CD14-positive monocyte (primary cell): Measurements from ENCODE around the gene R3HDM4. TPM values are rescaled to one million over a fixed set of nuclear protein-coding genes. Genes with fewer than 3 reads are reported as not detected.

Experiments used
- DNase-seq, 3 donors: peaks; one replicate each; pipeline ENCODE4 v3.0.0-alpha.2; 2011 to 2022
- H2AFZ ChIP-seq: 2 replicates; pipeline ENCODE4 v1.6.0; 2012; ENCODE audit warnings: mild to moderate bottlenecking, low read depth, low read length, inconsistent platforms; ENCODE audit not compliant: insufficient read depth, poor library complexity, severe bottlenecking
- H3K27ac ChIP-seq, 2 donors: 1 replicate in 1 of 2; 2 replicates in 1 of 2; pipeline ENCODE4 v1.5.1; 2012 to 2013; ENCODE audit warnings: low read length in 2 of 2, control low read depth in 1 of 2, inconsistent platforms in 1 of 2, low read depth in 1 of 2, mild to moderate bottlenecking in 1 of 2
- H3K27me3 ChIP-seq, 2 donors: one replicate each; pipeline versions ENCODE4 v1.6.0 to v1.6.1; 2011 to 2013; ENCODE audit warnings: low read length in 2 of 2; ENCODE audit not compliant: control insufficient read depth in 2 of 2, insufficient read depth in 2 of 2
- H3K36me3 ChIP-seq, 2 donors: replicated peaks in 1 of 2; 1 replicate in 1 of 2; 2 replicates in 1 of 2; pipeline versions ENCODE4 v1.5.1 to v1.6.1; 2012 to 2013; ENCODE audit warnings: low read length in 2 of 2, control low read depth in 1 of 2, inconsistent platforms in 1 of 2, mild to moderate bottlenecking in 1 of 2; ENCODE audit not compliant: insufficient read depth in 2 of 2, control insufficient read depth in 1 of 2
- H3K4me1 ChIP-seq, 2 donors: 1 replicate in 1 of 2; 2 replicates in 1 of 2; pipeline versions ENCODE4 v1.5.1 to v1.6.1; 2012 to 2013; ENCODE audit warnings: low read length in 2 of 2, control low read depth in 1 of 2, inconsistent platforms in 1 of 2, mild to moderate bottlenecking in 1 of 2, moderate library complexity in 1 of 2; ENCODE audit not compliant: insufficient read depth in 2 of 2, control insufficient read depth in 1 of 2
- H3K4me2 ChIP-seq: replicated peaks from 2 replicates; pipeline ENCODE3; 2012; ENCODE audit warnings: low read length, moderate library complexity, mild to moderate bottlenecking; ENCODE audit not compliant: poor library complexity, severe bottlenecking; ENCODE audit errors: extremely low read depth
- H3K4me3 ChIP-seq, 3 experiments: fragments of 200-600 bp in 1 of 3; sonication (generic) in 1 of 3; replicated peaks in 1 of 3; 1 replicate in 2 of 3; 2 replicates in 1 of 3; pipeline ENCODE4 v1.5.1; 2011 to 2013; ENCODE audit warnings: low read length in 3 of 3, mild to moderate bottlenecking in 3 of 3, control low read depth in 2 of 3, low read depth in 2 of 3, inconsistent platforms in 1 of 3, moderate library complexity in 1 of 3
- H3K79me2 ChIP-seq: 2 replicates; pipeline ENCODE4 v1.6.0; 2012; ENCODE audit warnings: mild to moderate bottlenecking, control low read depth, inconsistent platforms, low read length, moderate library complexity; ENCODE audit not compliant: insufficient read depth
- H3K9ac ChIP-seq: 2 replicates; pipeline ENCODE4 v1.6.0; 2017; ENCODE audit warnings: low read length, mild to moderate bottlenecking; ENCODE audit not compliant: insufficient read depth, poor library complexity, severe bottlenecking
- H3K9me3 ChIP-seq, 2 donors: replicated peaks in 1 of 2; 1 replicate in 1 of 2; 2 replicates in 1 of 2; pipeline versions ENCODE4 v1.5.1 to v1.6.1; 2012 to 2013; ENCODE audit warnings: low read length in 2 of 2, control low read depth in 1 of 2; ENCODE audit not compliant: control insufficient read depth in 1 of 2, insufficient read depth in 1 of 2
- H4K20me1 ChIP-seq: 2 replicates; pipeline ENCODE4 v1.6.0; 2012; ENCODE audit warnings: mild to moderate bottlenecking, low read length, control low read depth, moderate library complexity; ENCODE audit not compliant: insufficient read depth
- H3K27ac Mint-ChIP-seq, 7 donors: one replicate each; pipeline ENCODE4 v1.8.0; 2020; ENCODE audit warnings: mild to moderate bottlenecking in 7 of 7, mixed read lengths in 7 of 7, moderate library complexity in 6 of 7, inconsistent platforms in 2 of 7
- H3K27me3 Mint-ChIP-seq, 3 donors: one replicate each; pipeline ENCODE4 v1.8.0; 2021 to 2022; ENCODE audit warnings: low read depth in 3 of 3, mild to moderate bottlenecking in 3 of 3, mixed read lengths in 3 of 3, moderate library complexity in 3 of 3, inconsistent platforms in 1 of 3
- H3K36me3 Mint-ChIP-seq, 2 donors: one replicate each; pipeline ENCODE4 v1.8.0; 2020; ENCODE audit warnings: mixed read lengths in 2 of 2, inconsistent platforms in 1 of 2, mild to moderate bottlenecking in 1 of 2
- H3K4me1 Mint-ChIP-seq: one replicate; pipeline ENCODE4 v1.8.0; 2020; ENCODE audit warnings: mild to moderate bottlenecking, mixed read lengths
- H3K4me3 Mint-ChIP-seq, 2 donors: one replicate each; pipeline ENCODE4 v1.8.0; 2020; ENCODE audit warnings: mild to moderate bottlenecking in 2 of 2, mixed read lengths in 2 of 2, moderate library complexity in 1 of 2
- H3K9me3 Mint-ChIP-seq, 7 donors: one replicate each; pipeline ENCODE4 v1.8.0; 2020 to 2022; ENCODE audit warnings: mixed read lengths in 7 of 7, mild to moderate bottlenecking in 6 of 7, moderate library complexity in 6 of 7, inconsistent platforms in 2 of 7
- CTCF ChIP-seq: fragments of 200-600 bp; IDR thresholded peaks from one replicate; pipeline ENCODE4 v1.8.0; 2022; ENCODE audit warnings: antibody characterized with exemption, mild to moderate bottlenecking
- WGBS: methylation state at CpG from one replicate; pipeline ENCODE4 v1.1.5; 2013; ENCODE audit warnings: missing lambda C conversion rate; ENCODE audit not compliant: insufficient coverage; 5-methylcytosine and 5-hydroxymethylcytosine counted together
- intact Hi-C, 2 donors: fragments of 100-400 bp; cut with micrococcal nuclease; formaldehyde crosslinking; loops; one replicate each; pipeline versions ENCODE4 v1.15.0 to v1.15.1; 2023
- polyA plus RNA-seq, 3 donors: library from polyadenylated mRNA; depleted of rRNA in 1 of 3; unstranded in 2 of 3; stranded (reverse) in 1 of 3; fragments of 300-500 nt in 2 of 3; fragments of >200 nt in 1 of 3; fragmentation: Illumina TruSeq in 2 of 3; gene quantifications; 1 replicate in 2 of 3; 2 replicates in 1 of 3; pipeline ENCODE4 v1.2.3, GENCODE V29; 2012 to 2021
- small RNA-seq: library from RNA; depleted of rRNA; stranded (forward); fragments of <200 nt; gene quantifications from one replicate; pipeline ENCODE3, GENCODE V24; 2012; ENCODE audit warnings: low read depth; ENCODE audit not compliant: insufficient read length

The R3HDM4 gene
- polyA plus RNA-seq, 3 donors: 70.8 to 99.9 (median 78.7) TPM

DNA sequence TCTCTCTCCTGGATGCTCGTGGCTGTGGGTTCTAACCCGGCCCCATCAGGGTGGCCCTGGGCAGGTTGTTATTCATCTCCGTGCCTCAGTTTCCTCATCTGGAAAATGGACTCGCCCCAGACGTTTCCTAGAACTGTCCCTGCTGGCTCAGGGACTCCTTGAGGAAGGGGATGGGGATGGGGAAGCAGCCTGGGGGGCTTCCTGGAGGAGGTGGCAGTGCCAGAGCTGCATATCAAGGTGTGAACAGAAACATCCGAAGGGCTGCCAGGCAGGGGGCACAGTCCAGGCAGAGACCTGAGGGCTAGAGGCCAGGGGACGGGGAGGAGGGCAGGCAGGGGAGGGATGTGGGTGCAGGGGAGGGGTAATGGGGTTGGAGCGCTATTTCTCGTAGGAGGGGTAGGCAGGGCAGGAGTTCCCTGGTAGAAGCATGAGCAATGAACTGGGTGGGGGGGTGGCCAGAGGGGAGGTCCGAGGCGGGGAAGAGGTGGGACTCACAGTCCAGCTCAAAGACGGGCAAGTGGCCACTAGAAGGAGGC lies 64.6 kb downstream of the R3HDM4 start:
- Histone ChIP-seq H3K27ac (no peak overlapping the region), H3K4me3 (peak overlapping the region in 1 of 3 experiments; percentile 21), H3K4me2 (peak overlapping the region; percentile 42), H3K27me3 (peaks cover 0 to 31% of the 10 kb centered on the region in 2 donors), H3K9ac (no peak overlapping the region), H2AFZ (no peak overlapping the region), H4K20me1 (no peaks in the 10 kb centered on the region), H3K79me2 (peaks cover 23% of the 10 kb centered on the region), H3K36me3 (no peaks in the 10 kb centered on the region), H3K4me1 (peaks cover 46 to 65% of the 10 kb centered on the region in 2 donors), H3K9me3 (no peaks in the 10 kb centered on the region)
- peak overlapping the region in 1 of 2 donors; percentile 7 for H3K4me3 Mint-ChIP-seq
- peaks cover 60% of the 10 kb centered on the region for H3K4me1 Mint-ChIP-seq
- H3K27me3 Mint-ChIP-seq: peaks cover 32 to 57% (median 43%) of the 10 kb centered on the region in 3 donors
- no peak overlapping the region for H3K27ac Mint-ChIP-seq
- TF ChIP-seq CTCF: no peak
- WGBS: 16% methylated on average over 9 of the region's 12 CpGs
- H3K9me3 Mint-ChIP-seq: peaks cover 0 to 3% (median 1%) of the 10 kb centered on the region in 7 donors
- intact Hi-C loops: no loop called here
- DNase-seq: no peak
- peaks cover 0 to 2% of the 10 kb centered on the region in 2 donors for H3K36me3 Mint-ChIP-seq

Small RNA genes lying within 50 kb of the gene (small RNA-seq; reads per million reads assigned to genes)
- 20.6 reads per million, percentile 87 among the genes with 10 or more reads in this experiment for gene RNU6-9

Other genes with a start within 250 kb of the R3HDM4 start
- 10 to 100 TPM in 1 of 3 donors, 1 to 10 TPM in 2; 2.5 to 42.1 (median 5.2) TPM for gene FSTL3, start 236.8 kb downstream of the R3HDM4 start, polyA plus RNA-seq
- 1 to 10 TPM in 1 of 3 donors, under 1 TPM in 2; 0.16 to 1.4 (median 0.78) TPM for gene PRSS57, start 217.8 kb downstream of the R3HDM4 start, polyA plus RNA-seq
- gene PALM, start 204.3 kb downstream of the R3HDM4 start, polyA plus RNA-seq: under 1 TPM in 1 of 3 donors, not detected in 2; 0.23 TPM
- gene MISP, start 162.1 kb downstream of the R3HDM4 start, polyA plus RNA-seq: not detected
- gene PTBP1, start 115.8 kb downstream of the R3HDM4 start, polyA plus RNA-seq: 100 to 1,000 TPM in 1 of 3 donors, 10 to 100 TPM in 2; 62.4 to 117 (median 81.6) TPM
- 1 to 10 TPM in 1 of 3 donors, not detected in 2; 1.2 TPM for gene PLPPR3, start 91.3 kb downstream of the R3HDM4 start, polyA plus RNA-seq
- gene AZU1, start 85.4 kb downstream of the R3HDM4 start, polyA plus RNA-seq: 1 to 10 TPM; 2.7 to 5.7 (median 4.3) TPM
- gene PRTN3, start 72.2 kb downstream of the R3HDM4 start, polyA plus RNA-seq: under 1 TPM in 1 of 3 donors, not detected in 2; 0.11 TPM
- 1 to 10 TPM in 2 of 3 donors, under 1 TPM in 1; 0.61 to 2.0 (median 1.3) TPM for gene ELANE, start 60.9 kb downstream of the R3HDM4 start, polyA plus RNA-seq
- 100 to 1,000 TPM; 272 to 862 (median 654) TPM for gene CFD, start 53.6 kb downstream of the R3HDM4 start, polyA plus RNA-seq
- 10 to 100 TPM; 20.7 to 37.4 (median 32.8) TPM for gene MED16, start 20.0 kb downstream of the R3HDM4 start, polyA plus RNA-seq
- gene RNU6-9, start 19.7 kb downstream of the R3HDM4 start, polyA plus RNA-seq: not detected
- not detected for gene KISS1R, start 4.1 kb upstream of the R3HDM4 start, polyA plus RNA-seq
- 10 to 100 TPM in 1 of 3 donors, 1 to 10 TPM in 2; 2.1 to 41.6 (median 3.2) TPM for gene ARID3A, start 12.8 kb upstream of the R3HDM4 start, polyA plus RNA-seq
- 10 to 100 TPM; 21.3 to 52.7 (median 49.9) TPM for gene WDR18, start 71.1 kb upstream of the R3HDM4 start, polyA plus RNA-seq
- gene GRIN3B, start 87.2 kb upstream of the R3HDM4 start, polyA plus RNA-seq: under 1 TPM in 2 of 3 donors, not detected in 1; 0.13 to 0.27 TPM
- 100 to 1,000 TPM in 1 of 3 donors, 10 to 100 TPM in 2; 37.4 to 417 (median 45.0) TPM for gene TMEM259, start 107.9 kb upstream of the R3HDM4 start, polyA plus RNA-seq
- gene RNU6-2, start 108.3 kb upstream of the R3HDM4 start, polyA plus RNA-seq: not detected
- 100 to 1,000 TPM in 2 of 3 donors, 10 to 100 TPM in 1; 69.9 to 213 (median 144) TPM for gene CNN2, start 113.4 kb upstream of the R3HDM4 start, polyA plus RNA-seq
- gene ABCA7, start 126.9 kb upstream of the R3HDM4 start, polyA plus RNA-seq: 100 to 1,000 TPM in 1 of 3 donors, 1 to 10 TPM in 2; 1.7 to 104 (median 7.8) TPM
- gene ARHGAP45, start 153.9 kb upstream of the R3HDM4 start, polyA plus RNA-seq: 100 to 1,000 TPM; 108 to 308 (median 137) TPM
- 100 to 1,000 TPM; 183 to 222 (median 195) TPM for gene POLR2E, start 182.2 kb upstream of the R3HDM4 start, polyA plus RNA-seq
- gene GPX4, start 190.8 kb upstream of the R3HDM4 start, polyA plus RNA-seq: 100 to 1,000 TPM; 459 to 508 (median 493) TPM